ENCODE measurements around the gene LAMA1.

GRCh38 chr18:6975084-6975483 lies 142.5 kb downstream of the LAMA1 start:
- TF ChIP-seq POLR2AphosphoS5 (IDR thresholded peaks at IDR 0.05), result no peak
- no peak for TF ChIP-seq CTCF (IDR thresholded peaks at IDR 0.05)
- no peak for TF ChIP-seq POLR2A (IDR thresholded peaks at IDR 0.05)
